NCI-H146 treated with DMSO at 0.1 percent for 48 hours (cell line): ENCODE measurements around the gene ST6GALNAC3.

ENCODE experiments used
- DNase-seq: peaks from one replicate; lab custom pipeline; 2025; ENCODE audit not compliant: unreplicated experiment; lab: John Stamatoyannopoulos, UW

Gene ST6GALNAC3

GRCh38 chr1:76669624-76670315, 595.2 kb downstream of the ST6GALNAC3 start:
- DNase-seq, result no peak

- DNase-seq, result no peak
These were observed 600.2 kb downstream of the ST6GALNAC3 start for GRCh38 chr1:76674689-76675210.

GRCh38 chr1:76677416-76678405, 603.2 kb downstream of the ST6GALNAC3 start:
- DNase-seq, result no peak

GRCh38 chr1:76679534-76680152, 605.1 kb downstream of the ST6GALNAC3 start:
- no peak for DNase-seq

GRCh38 chr1:76680651-76681050, 606.1 kb downstream of the ST6GALNAC3 start:
- no peak for DNase-seq

- DNase-seq, result no peak
These were observed 607.6 kb downstream of the ST6GALNAC3 start for GRCh38 chr1:76682138-76682537.
